Activated B cell treated with CpG ODN at 0.5 μM for 24 hours (primary cell): Measurements from ENCODE around the gene UBASH3A. TPM values are rescaled to one million over a fixed set of nuclear protein-coding genes. Genes with fewer than 3 reads are reported as not detected.
"Not testable (repeated sequence)": the region's sequence is repeated elsewhere in the genome, so short reads cannot be mapped to it uniquely, and the experiment has no call there.

Source experiments
- ATAC-seq: fragments of 200-7000 bp; cut with Tn5 transposase; one replicate; pipeline ENCODE4 v1.10.0; 2021; ENCODE audit warnings: low read depth, mild to moderate bottlenecking, moderate library complexity
- CTCF ChIA-PET: fragments of 350-600 bp; sonication (Branson Sonifier 250); formaldehyde crosslinking; loops from one replicate; lab custom pipeline; 2021; ENCODE audit warnings: antibody characterized with exemption; lab: Charles Lee
- POLR2A ChIA-PET: fragments of 350-600 bp; sonication (Branson Sonifier 250); formaldehyde crosslinking; loops from one replicate; lab custom pipeline; 2021; ENCODE audit warnings: antibody characterized with exemption; lab: Charles Lee
- DNase-seq: peaks from one replicate; pipeline ENCODE4 v3.0.0; 2022
- H3K27ac Mint-ChIP-seq: one replicate; pipeline ENCODE4 v1.8.0; 2020; ENCODE audit warnings: mixed read lengths
- H3K27me3 Mint-ChIP-seq: one replicate; pipeline ENCODE4 v1.8.0; 2021; ENCODE audit warnings: mixed read lengths
- H3K36me3 Mint-ChIP-seq: one replicate; pipeline ENCODE4 v1.8.0; 2021; ENCODE audit warnings: low read depth, mixed read lengths
- H3K4me1 Mint-ChIP-seq: one replicate; pipeline ENCODE4 v1.8.0; 2021; ENCODE audit warnings: mixed read lengths
- H3K4me3 Mint-ChIP-seq: one replicate; pipeline ENCODE4 v1.8.0; 2020; ENCODE audit warnings: mild to moderate bottlenecking, mixed read lengths
- H3K9me3 Mint-ChIP-seq: one replicate; pipeline ENCODE4 v1.8.0; 2020; ENCODE audit warnings: mixed read lengths
- CTCF ChIP-seq: fragments of 200-600 bp; IDR thresholded peaks from one replicate; pipeline ENCODE4 v1.8.0; 2022; ENCODE audit warnings: antibody characterized with exemption, mild to moderate bottlenecking
- intact Hi-C: fragments of 100-400 bp; cut with micrococcal nuclease; formaldehyde crosslinking; loops from one replicate; pipeline ENCODE4 v1.15.1; 2024
- total RNA-seq: library from RNA; stranded (reverse); gene quantifications from 2 replicates; pipeline ENCODE4 v1.2.3, GENCODE V29; 2022

The UBASH3A gene
- total RNA-seq, 1 donor from 2014 or later = not detected

- ATAC-seq (no peak), DNase-seq (no peak)
- Mint-ChIP-seq H3K4me1 (peaks cover 8% of the 10 kb centered on the region), H3K36me3 (no peaks in the 10 kb centered on the region), H3K27me3 (peaks cover 2% of the 10 kb centered on the region), H3K4me3 (no peak overlapping the region), H3K27ac (no peak overlapping the region), H3K9me3 (peaks cover 7% of the 10 kb centered on the region)
- POLR2A ChIA-PET = interaction anchor here (1.3 kb wide), 1 partner anchor 11 kb away, joined by 3 read pairs; no protein-coding TSS in a partner anchor
- intact Hi-C loops = no loop called here
- no peak for TF ChIP-seq CTCF
- CTCF ChIA-PET = no interaction called here
Measured at GRCh38 chr21:42404539-42404938, 837 bp downstream of the UBASH3A start.

- ChIA-PET POLR2A (interaction anchor here (1.3 kb wide), 1 partner anchor 12 kb away, joined by 3 read pairs; no protein-coding TSS in a partner anchor), CTCF (no interaction called here)
- no peak for ATAC-seq
- no peak for TF ChIP-seq CTCF
- Mint-ChIP-seq H3K4me3 (no peak overlapping the region), H3K9me3 (peaks cover 7% of the 10 kb centered on the region), H3K27ac (no peak overlapping the region), H3K36me3 (no peaks in the 10 kb centered on the region), H3K27me3 (peaks cover 4% of the 10 kb centered on the region), H3K4me1 (peaks cover 7% of the 10 kb centered on the region)
- no peak for DNase-seq
- intact Hi-C loops = no loop called here
Measured at GRCh38 chr21:42405064-42406013, 1.6 kb downstream of the UBASH3A start.

- Mint-ChIP-seq H3K27ac (no peak overlapping the region), H3K4me1 (peaks cover 3% of the 10 kb centered on the region), H3K27me3 (peaks cover 4% of the 10 kb centered on the region), H3K4me3 (no peak overlapping the region), H3K36me3 (no peaks in the 10 kb centered on the region), H3K9me3 (peaks cover 7% of the 10 kb centered on the region)
- DNase-seq (no peak), ATAC-seq (no peak)
- ChIA-PET CTCF (no interaction called here), POLR2A (no interaction called here)
- no peak for TF ChIP-seq CTCF
- intact Hi-C loops = no loop called here
Measured at GRCh38 chr21:42406201-42406621, 2.5 kb downstream of the UBASH3A start.

- H3K9me3 Mint-ChIP-seq = peaks cover 2% of the 10 kb centered on the region
- no peak for TF ChIP-seq CTCF
- ATAC-seq (no peak), DNase-seq (no peak)
- no peaks in the 10 kb centered on the region for H3K36me3 Mint-ChIP-seq
- H3K4me3 Mint-ChIP-seq = no peak overlapping the region
- peaks cover 4% of the 10 kb centered on the region for H3K27me3 Mint-ChIP-seq
- intact Hi-C loops = no loop called here
- ChIA-PET POLR2A (no interaction called here), CTCF (no interaction called here)
- H3K4me1 Mint-ChIP-seq = peaks cover 2% of the 10 kb centered on the region
- no peak overlapping the region for H3K27ac Mint-ChIP-seq
Measured at GRCh38 chr21:42406866-42407265, 3.2 kb downstream of the UBASH3A start.

DNA sequence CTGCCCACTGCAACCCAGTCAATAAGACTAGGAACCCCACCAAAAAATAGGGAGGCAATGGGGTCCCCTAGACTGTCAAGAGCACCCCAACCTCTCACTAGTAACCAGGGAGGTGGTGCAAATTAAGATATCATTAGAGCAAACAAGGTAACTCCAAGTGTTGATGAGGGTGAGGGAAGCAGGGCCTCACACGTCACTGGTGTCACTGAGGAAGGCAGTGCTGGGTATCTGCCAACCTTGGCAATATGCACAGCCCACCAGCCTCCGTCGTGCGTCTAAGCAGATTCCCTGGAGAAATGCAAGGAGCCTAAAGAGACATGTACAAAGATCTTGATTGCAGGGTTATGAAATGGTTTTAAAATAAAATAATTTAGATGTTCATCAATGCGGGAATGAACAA is 3.8 kb downstream of the UBASH3A start:
- peaks cover 3% of the 10 kb centered on the region for H3K4me1 Mint-ChIP-seq
- no peak overlapping the region for H3K27ac Mint-ChIP-seq
- intact Hi-C loops = no loop called here

GRCh38 chr21:42408718-42409117 is 5.0 kb downstream of the UBASH3A start:
- H3K4me1 Mint-ChIP-seq, CTCF ChIA-PET, POLR2A ChIA-PET, DNase-seq, H3K27me3 Mint-ChIP-seq, H3K27ac Mint-ChIP-seq, H3K36me3 Mint-ChIP-seq, intact Hi-C loops, H3K4me3 Mint-ChIP-seq, H3K9me3 Mint-ChIP-seq, ATAC-seq: not testable (repeated sequence)

More for the DNA sequence above, 3.8 kb downstream of the UBASH3A start:
- no peaks in the 10 kb centered on the region for H3K9me3 Mint-ChIP-seq
- H3K27me3 Mint-ChIP-seq = peaks cover 4% of the 10 kb centered on the region
- CTCF ChIA-PET = no interaction called here
- H3K36me3 Mint-ChIP-seq = no peaks in the 10 kb centered on the region
- ATAC-seq (no peak), DNase-seq (no peak)
- no peak for TF ChIP-seq CTCF
- no peak overlapping the region for H3K4me3 Mint-ChIP-seq
- POLR2A ChIA-PET = no interaction called here
